T-helper 1 cell treated with Interleukin-12 subunit alpha and Interleukin-12 subunit beta and Interleukin-4 antibody, amounts not matched to agents 30 ng/mL and 1 ng/mL, for 36 hours (primary cell): ENCODE results near the gene MAP4K4. TPM values are rescaled to one million over a fixed set of nuclear protein-coding genes. Genes with fewer than 3 reads are reported as not detected.

Experiments used
- intact Hi-C: fragments of 100-400 bp; cut with micrococcal nuclease; formaldehyde crosslinking; loops from one replicate; pipeline ENCODE4 v1.15.1; 2024
- total RNA-seq: library from RNA; stranded (reverse); gene quantifications from 2 replicates; pipeline ENCODE4 v1.2.3, GENCODE V29; 2022

MAP4K4 gene
- total RNA-seq = 115 and 120 TPM in 2 replicates

DNA sequence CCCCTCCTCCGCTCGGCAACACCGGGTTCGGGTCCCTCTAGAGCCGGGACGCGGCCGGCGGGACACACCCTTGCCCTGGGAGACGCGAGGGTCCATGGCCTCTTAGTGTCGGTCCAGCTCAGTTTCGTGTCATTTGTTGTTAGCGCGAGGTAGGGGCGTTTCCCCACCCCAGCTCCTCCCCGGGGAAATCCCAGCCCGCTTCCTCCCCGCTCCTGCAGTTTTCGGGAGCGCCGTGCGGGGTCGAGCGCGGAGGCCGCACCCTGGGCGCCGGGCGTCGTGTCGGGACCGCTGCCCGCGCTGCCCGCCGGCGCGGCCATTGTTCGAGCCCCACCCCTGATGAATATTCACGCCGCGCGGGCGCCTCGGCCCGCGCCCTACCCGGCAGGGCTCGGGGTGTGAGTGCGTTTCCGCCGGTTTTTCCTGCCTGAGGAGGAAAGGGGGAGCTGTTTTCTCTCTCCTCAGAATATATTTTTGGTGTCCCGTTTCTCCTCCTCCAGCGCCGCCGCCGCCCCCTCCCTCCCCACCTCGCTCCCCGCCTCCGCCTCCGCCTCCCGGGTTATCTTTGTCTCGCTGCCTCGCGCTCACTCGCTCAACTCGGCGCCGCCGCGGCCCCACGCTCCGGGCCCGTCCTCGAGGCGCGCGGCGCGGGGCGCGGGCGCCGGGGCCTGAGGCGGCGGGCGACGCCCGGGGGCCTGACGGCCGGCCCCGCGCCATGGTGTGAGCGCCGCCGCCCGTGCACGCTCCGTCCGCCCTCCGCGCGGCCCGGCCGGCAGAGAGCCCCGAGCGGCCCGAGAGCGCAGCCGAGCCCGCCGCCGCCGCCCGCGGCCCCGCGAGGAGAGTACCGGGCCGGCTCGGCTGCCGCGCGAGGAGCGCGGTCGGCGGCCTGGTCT, at the start of gene MAP4K4:
MAP4K4 (plus strand) TSS at position 584 of the 890 bp plus-strand sequence. CDS start 374 bp downstream, outside the sequence.
- intact Hi-C loops = loop anchor here (1.0 to 5.0 kb wide), 13 partner anchors 9 to 730 kb away; partner anchors contain the start of genes CNOT11, RFX8 and RPL31

DNA sequence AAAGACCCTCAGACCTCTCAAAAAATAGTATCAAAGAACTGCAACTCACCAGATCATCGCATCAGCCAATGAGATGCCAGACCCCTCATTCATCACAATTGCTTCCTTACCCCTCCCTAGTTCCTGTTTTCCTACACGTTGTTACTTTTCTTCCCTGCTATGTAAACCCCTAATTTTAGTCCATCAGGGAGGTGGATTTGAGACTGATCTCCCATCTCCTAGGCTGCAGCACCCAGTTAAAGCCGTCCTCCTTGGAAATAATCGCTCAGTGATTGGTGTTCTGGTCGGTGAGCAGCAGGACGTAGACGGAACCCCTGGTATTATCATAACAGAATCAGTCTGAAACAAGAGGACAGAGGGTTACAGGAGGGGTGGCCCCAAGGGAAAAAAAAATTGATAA, 44.0 kb upstream of the MAP4K4 start:
- intact Hi-C loops = loop anchor here (5.0 kb wide), 3 partner anchors 346 to 1091 kb away; partner anchors contain the start of genes CNOT11, PDCL3 and RNF149

DNA sequence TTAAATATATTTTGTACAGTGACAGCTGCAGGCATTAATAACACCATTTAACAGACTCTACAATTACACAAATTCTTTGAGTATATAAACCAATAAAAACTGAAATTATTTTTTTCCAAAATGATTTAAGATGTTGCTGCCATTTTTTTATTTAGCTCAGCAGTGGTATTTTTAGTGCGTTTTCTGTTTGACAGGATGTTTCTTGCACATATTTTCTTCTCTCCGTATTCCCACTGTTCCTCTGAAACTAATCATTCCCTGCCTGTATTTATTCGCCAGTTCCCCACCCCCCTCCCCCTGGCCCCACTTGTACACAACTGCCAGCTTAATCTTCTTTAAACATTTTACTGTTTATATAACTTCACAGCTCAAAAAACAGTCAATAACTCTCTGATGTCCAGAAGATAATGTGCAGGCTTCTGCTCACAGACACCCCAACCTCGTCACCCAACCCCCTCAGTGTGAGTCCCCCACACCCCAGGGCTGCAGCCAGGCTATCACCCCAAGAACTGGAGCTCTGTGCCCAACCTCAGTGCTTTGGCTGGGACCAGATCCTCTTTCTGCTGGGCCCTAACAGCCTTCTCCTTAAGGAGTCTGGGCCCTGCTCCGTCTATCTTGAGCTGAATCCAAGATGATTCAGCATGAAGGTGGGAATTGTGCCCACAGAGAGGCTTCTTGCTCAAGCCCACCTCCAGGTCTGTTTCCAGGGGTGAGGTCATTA, 41.6 kb upstream of the MAP4K4 start:
- intact Hi-C loops = no loop called here

DNA sequence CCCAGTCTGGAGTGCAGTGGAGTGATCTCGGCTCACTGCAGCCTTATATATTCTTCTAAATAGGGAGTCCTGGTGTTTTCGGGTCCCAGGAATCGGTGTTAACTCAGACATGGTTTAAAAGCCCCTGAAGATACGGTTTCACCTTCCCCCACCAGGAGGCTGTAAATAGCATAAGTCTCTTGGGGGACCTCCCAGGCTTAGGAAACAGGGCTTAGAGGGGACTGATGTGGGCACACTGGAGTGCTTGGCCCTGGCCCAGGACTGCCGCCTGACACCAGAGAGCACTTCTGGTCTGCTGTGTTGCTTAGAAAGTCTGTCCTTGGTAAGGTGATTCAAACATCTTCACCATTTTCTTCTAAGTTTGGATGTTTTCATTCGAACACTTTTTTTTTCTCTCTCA, 39.7 kb upstream of the MAP4K4 start:
- intact Hi-C loops = no loop called here

DNA sequence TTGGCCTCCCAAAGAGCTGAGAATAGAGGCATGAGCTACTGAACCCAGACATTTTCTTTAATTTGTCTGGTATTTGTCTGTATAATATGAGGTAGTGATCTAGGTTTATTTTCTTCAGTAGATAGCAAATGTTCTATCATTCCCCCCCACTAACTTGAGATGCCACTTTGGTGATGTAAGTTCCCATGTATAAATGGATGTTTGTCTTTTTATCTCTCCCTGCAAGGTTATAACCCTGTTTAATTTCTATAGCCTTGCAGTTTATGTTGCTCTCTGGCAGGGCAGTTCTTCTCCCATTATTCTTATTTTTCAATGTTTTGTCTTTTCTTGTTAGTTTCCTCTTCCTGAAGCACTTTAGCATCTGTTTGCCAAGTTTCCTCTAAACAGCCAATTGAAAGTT, 39.1 kb upstream of the MAP4K4 start:
- intact Hi-C loops = no loop called here

DNA sequence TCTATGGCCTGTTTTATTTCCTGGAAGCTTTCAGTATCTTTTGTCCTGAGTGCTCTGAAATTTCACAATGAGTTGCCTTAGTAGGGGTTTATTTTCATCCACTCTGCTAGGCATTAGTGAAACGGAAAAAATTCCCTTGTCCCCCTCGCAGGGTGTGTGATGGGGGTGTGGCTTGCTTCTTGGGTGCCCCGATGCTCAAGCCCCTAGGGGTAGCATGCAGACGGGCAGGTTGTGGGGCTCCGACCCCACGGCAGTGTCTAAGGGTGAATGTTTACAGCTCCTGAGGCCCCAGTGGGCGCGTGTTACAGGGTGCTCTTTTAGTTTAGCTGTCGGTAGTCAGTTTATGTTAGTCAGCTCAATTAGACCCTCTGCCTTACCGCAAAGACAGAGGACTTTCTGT, 32.2 kb upstream of the MAP4K4 start:
- intact Hi-C loops = no loop called here

DNA sequence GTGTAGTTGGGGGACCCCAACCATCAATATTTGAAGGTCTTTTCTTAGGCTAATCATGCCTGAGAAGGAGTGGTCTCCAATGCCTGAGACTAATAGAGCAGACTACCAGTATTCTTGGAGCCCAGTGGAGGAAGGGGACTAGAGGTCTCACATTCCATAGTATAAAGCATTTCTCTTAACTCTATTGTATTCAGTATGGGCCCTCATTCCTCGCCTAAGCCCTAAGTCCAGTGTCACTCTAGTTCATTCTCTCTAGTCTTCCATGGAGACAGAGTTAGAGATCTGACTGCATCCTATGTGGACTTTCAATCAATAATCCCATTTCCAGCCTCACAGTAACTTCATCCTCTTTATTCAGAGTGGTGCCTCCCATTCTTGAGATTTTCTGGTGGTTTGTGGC, 29.7 kb upstream of the MAP4K4 start:
- intact Hi-C loops = no loop called here

DNA sequence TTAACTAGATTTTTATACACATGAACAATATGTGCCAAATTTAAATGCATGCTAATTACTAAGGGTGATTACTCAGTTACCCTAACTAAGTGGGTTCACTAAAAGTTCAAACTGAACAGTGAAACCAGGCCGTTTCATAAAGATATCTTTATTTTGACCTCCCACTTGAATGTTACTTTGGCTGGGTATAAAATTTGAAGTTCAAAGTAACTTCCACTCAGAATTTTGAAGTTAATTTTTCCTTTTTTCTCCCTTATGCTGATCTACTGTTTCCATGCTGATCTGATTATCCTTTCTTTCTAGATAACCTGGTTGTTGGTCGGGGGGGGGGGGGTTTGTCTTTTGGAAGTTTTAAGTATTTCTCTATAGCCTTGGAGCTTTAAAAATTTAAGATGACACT, 25.5 kb upstream of the MAP4K4 start:
- intact Hi-C loops = no loop called here

DNA sequence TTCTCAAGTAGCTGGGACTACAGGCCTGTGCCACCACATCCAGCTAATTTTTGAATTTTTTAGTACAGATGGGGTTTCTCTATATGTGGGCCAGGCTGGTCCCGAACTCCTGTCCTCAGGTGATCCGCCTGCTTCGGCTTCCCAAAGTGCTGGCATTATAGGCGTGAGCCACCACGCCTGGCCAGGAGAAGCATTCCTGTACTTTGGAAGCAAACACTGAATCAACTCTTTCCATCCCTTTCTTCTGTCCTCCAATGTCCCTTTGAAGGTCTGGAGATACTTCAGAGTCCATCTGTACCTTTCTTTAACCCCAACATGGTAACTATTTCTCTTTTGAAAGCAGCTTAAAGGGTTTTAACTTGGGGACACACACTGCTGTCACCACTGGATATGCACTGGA, 23.6 kb upstream of the MAP4K4 start:
- intact Hi-C loops = no loop called here

DNA sequence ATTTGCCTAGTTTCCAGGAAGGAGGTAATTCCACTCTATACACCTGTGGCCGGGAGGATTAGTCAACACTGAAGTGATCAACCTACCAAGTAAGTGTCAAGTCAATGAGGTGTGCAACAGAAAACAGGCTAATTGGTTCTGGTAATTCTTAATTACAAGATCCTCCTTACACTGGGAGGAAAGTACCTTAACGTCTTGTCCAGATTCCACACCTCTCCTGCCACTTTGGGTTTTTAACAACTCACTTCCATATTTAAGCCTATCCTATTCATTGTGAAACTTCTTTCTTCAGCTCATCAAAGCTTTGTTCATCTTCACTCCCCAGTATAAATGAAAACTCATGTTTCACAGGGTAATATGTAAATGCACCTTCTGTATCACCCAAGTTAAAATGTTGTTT, 22.0 kb upstream of the MAP4K4 start:
- intact Hi-C loops = no loop called here

DNA sequence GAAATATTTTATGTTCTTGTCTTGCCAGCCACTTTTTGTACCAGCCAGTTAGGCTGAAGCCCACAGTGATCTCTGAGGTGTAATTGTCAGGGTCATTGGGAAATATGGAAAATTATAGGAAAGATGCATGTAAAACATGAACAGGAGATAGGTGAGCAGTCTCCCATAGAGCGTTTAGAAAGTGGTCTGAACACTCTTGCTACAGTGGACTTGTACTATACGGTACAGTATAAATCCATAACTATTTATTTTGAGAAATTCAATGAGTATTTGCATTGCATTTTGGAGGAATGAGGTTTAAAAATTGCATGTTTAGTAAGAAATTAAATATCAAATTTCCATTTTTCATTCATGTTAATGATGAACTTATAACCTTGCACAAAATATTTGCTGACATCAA, 20.8 kb upstream of the MAP4K4 start:
- intact Hi-C loops = no loop called here

DNA sequence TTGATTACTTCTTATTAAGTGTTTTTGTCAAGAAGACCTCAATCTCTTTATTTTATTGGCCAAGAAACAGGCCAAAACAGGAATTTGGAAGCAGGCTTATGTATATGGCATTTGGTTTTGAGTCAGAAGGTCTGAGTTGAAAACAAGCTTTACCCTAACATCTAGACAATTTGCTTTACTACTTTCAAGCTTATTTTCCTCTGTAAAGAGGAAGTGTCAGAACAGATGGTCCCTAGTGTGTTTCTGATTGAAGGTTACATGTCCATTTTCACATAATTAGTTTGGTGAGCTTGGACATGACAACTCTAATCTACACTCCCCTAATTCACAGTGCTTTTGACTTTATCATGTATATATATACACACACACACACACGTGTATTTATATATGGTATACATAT, 19.8 kb upstream of the MAP4K4 start:
- intact Hi-C loops = no loop called here

DNA sequence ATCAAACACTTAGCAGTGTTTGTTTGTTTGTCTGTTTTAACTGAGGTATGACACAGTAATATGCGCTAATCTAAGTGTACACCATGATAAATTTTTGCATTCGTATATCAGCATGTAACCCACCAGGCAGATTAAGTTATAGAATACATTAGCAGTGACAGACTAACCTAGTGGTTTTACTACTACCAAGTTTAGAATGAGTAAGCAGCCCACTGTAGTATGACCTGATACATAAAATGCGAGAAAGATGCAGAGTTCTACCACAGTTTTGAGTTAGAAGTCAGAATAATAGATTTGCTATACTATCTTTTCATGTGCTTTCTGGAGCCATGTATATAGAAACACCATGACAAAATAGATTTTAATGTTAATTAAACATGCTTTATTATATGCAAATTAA, 19.1 kb upstream of the MAP4K4 start:
- intact Hi-C loops = no loop called here

DNA sequence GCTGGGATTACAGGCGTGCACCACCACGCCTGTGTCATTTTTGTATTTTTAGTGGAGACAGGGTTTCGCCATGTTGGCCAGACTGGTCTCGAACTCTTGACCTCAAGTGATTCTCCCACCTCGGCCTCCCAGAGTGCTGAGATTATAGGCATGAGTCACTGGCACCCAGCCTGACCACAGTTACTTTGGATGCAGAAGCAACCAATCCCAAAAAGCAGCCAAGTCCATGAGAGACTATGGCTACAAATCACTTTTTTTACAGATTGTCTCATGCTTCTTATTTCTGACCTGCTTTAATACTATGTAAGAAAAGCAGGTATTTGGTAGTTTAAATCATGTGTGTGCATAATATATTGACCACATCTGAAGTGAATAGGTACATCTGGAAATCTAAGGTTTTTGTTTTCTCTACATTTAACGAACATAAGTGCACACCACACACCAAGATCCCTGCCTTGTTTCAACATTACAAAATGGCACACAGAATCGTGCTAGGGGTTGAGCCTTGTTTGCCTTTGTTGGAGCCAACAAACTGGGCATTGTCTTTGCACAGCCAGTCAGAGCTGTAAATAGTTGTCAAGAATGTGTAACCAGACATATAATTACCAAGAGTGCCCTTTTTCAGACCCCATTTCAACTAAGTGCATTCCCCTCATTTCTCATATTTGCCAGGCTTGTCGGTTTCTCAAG, 18.3 kb upstream of the MAP4K4 start:
- intact Hi-C loops = no loop called here

DNA sequence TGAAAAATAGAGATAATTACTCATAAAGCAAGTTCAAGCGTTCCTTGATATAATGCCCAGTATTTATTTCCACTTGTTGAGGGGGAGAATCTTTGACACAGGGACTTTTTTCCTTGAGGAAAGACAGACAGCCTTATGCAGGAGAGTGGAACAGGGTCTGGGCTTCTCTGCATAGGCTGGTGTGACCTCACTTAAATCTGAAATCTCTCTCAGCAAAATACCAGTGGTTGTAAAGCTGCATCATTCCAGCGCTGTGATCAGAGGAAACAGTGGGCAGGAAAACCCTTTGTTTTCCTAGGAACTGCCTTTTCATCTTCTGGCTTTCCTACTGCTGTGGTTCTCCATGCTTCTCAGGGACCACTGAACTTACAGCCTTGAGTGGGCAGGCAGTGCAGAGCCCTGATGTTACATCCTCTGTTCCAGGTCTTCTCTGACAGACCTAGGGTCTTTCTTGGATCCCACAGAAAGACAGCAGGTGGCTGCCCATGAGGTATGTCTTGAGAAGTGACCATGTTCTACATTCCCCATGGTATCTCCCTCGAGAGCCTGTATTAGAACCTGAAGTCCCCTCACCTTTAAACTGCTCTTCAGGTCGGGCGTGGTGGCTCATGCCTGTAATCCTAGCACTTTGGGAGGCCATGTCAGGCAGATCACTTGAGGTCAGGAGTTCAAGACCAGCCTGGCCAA, 17.6 kb upstream of the MAP4K4 start:
- intact Hi-C loops = no loop called here

DNA sequence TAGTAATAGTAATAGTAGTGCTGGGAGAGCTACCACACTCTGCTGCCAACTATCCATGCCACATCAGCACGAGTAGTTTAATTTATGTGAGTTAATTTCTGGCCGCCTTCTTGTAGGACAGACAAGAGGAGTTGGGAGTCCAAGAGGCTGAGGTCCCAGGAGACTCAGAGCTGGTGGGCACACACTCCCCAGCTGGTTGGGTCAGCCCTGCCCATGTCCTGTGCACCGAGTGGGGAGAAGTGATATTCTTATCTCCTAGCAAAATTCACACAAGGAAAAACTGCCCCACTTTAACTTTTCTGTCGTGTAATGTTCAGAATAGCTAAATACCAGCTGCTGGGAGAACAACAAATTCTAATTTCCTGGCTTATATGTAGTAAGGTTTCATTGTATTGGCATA, 15.2 kb upstream of the MAP4K4 start:
- intact Hi-C loops = no loop called here

DNA sequence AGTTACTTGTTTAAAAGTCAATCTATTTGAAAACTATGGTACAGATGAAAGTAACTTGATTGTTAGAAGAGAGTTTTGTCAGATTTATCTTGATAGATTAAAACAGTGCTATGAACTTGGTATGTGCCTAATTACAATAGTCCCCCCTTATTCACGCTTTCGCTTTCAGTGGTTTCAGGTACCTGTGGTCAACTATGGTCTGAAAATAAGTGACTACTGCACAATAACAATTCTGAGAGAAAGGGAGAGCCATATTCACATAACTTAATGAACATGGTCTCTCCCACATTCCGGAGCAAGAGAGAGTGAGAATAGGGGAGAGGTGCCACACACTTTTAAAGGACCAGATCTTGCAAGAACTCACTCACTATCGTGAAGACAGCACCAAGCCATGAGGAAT, 13.2 kb upstream of the MAP4K4 start:
- intact Hi-C loops = no loop called here

DNA sequence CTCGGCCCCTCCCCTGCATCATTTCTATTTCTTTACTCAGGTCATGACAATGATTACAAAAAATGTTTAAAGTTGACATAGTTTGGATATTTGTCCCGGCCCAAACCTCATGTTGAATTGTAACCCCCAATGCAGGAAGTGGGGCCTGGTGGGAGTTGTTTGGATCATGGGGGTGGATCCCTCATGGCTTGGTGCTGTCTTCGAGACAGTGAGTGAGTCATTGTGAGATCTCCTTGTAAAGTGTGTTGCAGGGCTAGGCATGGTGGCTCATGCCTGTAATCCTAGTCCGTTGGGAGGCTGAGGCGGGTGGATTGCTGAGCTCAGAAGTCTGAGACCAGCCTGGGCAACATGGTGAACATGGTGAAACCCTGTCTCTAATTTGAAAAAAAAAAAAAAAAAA, 9.2 kb upstream of the MAP4K4 start:
- intact Hi-C loops = no loop called here

DNA sequence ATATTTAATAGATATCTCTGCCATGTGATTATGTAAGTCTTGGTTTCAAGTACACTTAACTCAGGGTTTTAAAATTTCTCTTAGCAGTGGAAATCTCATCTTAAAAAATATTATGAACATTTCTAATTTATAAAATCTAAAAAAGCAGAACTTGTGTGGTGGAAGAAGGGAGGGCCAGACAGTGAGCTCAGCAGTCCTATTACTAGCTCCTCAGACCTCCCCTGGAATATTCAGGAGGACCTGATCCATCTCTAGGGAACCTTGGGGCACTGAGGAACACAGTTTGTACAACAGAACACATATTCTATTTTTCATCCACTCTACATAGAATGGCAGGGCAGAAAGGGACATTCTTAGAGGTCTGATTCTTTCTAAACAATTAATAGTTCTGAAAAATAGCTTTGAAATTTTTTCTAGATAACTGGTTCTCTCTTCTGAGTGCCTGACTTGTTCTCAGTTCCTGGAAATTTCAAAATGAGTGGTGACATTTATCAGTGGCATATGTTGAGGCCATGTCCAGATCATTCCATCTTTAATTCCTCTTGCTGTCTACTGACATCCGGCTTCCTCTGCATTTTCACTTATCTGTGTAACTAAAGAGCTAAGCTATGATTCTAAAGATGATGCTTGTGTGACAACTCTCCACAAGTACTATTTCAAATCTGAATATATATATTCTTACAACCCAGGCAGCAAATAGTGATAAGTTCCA, 8.2 kb upstream of the MAP4K4 start:
- intact Hi-C loops = no loop called here

DNA sequence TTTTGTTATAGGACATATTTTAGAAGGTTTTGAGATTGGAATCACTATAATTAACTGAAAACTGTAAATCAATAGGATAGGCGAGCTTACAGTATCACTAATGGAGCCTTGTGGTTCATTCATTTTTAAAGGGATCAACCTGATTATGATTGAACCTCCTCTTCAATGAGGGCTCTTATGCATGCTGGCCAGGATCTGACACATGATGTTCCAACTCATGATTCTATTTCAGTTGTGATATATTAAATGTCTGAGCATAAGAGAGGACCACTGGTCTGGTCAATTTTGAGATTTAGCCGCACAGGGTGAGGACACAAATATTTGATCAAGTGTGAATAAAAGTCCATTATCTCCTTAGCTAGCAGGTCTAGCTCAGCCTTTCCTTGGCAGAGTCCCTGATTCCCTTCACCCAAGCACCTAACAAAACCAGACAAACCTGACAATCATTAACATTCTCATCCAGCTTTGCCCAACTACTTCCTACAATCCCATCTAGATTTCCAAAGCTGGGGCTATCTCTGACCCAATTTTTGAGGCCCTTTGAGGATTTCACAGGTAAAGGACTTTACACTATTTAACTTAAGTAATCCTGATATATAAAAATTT, 6.9 kb upstream of the MAP4K4 start:
- intact Hi-C loops = no loop called here
